Pulmonary artery endothelial cell (primary cell): Measurements from ENCODE around the gene NPY. TPM values are rescaled to one million over a fixed set of nuclear protein-coding genes. Genes with fewer than 3 reads are reported as not detected.

ENCODE experiments used
- DNase-seq: peaks from one replicate; pipeline ENCODE4 v3.0.0-alpha.2; 2011; ENCODE audit warnings: low read depth, low spot score
- total RNA-seq: library from RNA; depleted of rRNA; stranded (reverse); fragments of >200 nt; gene quantifications from 2 replicates; pipeline ENCODE4 v1.2.3, GENCODE V29; 2014

The NPY gene
- total RNA-seq, 1 donor from 2014 or later = not detected

GRCh38 chr7:24313777-24314176 lies 29.8 kb downstream of the NPY start:
- no peak for DNase-seq

- DNase-seq = no peak
Observed at GRCh38 chr7:24316340-24316739, 32.4 kb downstream of the NPY start.

DNA sequence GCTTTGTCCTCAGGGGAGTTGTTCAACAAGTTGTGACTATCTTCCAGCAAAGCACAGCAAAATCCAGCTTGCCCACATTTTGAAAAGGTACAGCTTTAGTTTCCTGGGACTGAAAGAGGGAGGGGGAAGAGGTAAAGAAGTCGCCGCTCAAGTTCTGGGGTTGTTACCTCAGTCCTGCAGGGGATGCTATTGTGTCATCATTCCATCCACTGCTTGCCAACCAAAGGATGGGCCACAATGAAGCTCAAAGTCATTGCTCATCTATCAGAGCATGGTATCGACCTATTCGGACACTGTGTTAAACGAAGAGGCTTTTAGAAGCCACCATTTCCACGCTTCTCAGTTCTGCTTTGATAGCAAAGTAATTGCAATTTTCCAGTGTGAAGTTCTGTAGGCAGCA lies 34.3 kb downstream of the NPY start:
- no peak for DNase-seq

GRCh38 chr7:24319209-24319608 lies 35.2 kb downstream of the NPY start:
- DNase-seq = no peak

DNA sequence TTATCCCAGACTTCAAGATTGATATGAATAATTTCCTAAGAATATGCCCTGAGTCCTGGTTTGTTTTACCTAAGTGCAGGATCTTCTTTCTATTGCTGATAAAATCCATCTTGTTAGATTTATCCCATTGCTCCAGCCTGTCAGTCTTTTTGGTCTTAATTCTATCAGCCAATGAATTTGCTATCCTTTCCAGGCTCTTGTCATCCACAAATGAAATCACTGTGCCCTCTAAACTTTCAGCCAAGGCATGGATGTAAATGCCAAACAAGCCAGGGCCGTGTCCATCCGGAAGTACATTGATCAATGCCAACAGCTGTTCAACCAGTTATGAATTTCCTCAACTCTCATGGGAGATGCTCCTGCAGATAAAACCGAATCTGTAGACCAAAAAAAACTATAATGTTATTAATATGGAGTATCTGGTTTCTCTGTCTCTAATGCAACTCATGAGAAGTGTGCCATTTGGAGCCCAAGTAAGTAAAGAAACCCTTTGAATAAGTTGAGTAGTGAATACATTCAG lies 40.0 kb downstream of the NPY start:
- no peak for DNase-seq

DNA sequence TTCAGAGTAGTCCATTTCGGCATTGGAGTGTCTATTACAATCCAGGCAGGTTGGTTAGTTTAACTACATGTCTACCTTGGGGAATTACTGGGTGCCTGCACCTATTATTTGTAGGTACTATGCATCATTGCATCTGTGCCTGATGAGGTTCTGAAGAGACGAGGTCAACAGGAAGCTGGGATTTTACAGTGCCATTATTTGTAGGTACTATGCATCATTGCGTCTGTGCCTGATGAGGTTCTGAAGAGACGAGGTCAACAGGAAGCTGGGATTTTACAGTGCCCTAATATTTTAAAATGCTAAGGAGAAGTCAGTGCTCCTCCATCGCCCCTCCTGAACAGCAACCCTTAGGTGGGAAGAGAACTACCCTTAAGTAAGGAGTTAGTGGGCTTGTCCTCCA lies 41.7 kb downstream of the NPY start:
- no peak for DNase-seq

- DNase-seq = no peak
Observed at GRCh38 chr7:24328050-24328449, 44.1 kb downstream of the NPY start.

- DNase-seq = no peak
Observed at GRCh38 chr7:24328894-24329293, 44.9 kb downstream of the NPY start.

DNA sequence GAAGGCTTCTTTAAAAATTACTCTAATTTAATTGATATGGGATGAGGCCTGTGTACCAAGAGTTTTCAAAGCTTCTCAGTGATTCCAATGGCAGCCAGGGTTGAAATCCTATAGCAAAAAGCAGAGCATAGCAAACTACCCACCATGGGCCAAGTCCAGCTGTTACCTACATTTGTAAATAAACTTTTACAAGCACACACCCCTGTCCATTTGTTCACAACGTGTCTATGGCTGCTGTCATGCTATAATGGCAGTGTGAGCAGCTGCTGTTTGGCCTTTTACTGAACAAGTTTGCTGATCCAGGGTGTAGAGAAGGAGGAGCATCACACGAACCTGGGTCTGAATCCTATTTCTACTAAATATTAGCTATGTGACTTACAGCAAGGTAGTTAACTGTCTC lies 50.0 kb downstream of the NPY start:
- DNase-seq = no peak

DNA sequence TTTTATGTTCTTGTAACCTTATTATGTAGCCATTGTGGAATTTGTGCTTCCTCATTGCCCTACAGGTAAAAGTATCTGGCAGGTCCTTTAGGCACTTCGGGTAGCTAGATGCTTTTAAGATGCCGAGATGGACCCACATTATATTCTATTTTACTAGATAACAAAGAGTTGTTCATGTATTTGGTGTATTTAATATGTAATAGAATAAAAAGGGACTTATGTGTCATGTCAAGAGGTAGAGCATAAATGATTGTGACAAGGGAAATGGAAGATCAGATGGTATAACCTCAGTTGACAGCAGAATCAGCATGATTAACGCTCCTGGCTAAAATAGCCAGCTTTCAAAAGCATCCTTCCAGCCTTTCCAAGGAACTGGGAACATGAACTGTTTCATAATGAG lies 50.6 kb downstream of the NPY start:
- no peak for DNase-seq

- no peak for DNase-seq
Observed at GRCh38 chr7:24336461-24336860, 52.5 kb downstream of the NPY start.

DNA sequence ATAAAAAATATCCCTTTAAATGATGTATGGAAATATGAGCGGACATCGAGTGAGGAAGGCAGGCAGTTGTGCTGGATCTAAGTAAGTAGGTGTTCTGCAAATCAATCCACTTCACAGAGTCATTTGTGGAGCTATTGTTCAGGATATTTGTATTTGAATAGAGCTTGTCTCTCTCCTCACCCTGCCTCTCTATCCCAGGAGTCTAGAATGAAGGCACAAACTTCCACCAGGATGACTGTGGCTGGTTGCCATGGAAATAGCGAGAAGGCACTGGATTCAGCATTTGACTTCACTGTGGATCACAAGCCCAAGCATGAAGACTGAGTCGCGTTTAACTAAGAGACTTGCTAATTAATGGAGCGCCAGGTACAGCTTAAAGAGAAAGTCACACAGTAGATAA lies 53.2 kb downstream of the NPY start:
- DNase-seq = no peak

DNA sequence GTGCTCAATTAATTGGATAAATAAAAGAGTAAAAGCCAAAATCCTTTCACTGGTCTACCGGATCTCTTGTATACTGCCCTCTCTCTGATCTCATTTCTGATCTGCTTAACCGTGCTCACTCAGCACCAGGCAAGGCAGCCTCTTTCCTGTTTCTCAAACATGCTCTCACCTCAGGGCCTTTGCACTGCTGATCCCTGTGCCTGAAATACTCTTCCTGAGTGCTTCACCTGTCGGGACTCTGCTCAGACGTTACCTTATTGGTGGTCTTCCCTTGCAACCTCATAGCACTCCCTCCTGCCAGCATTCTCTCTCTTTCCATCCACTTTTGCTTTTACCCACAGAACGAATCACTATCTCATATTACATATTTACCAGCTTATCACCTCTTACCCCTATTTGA lies 55.6 kb downstream of the NPY start:
- DNase-seq = no peak

DNA sequence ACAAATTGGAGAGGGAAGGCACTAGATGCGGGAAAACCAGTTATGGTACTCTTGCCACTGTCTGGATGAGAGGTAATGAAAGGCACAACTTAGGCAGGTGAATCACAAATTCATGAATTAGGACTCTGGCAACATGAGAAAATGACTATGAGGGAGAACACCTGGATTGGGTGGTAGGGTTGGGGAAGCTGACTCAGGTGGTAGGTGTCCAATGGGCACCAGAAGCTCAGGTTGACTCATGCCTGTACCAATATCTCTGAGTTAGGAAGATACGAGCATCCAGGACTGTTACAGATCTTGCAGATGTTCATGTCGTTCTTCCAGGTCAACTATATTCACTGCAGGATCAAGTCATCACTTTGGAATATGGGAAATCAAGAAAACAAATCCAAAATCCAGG lies 56.7 kb downstream of the NPY start:
- DNase-seq = no peak
